NCI-H2227 treated with DMSO at 0.1 percent for 48 hours (cell line): Measurements from ENCODE around the gene ARHGEF40.

Source experiments
- DNase-seq: peaks from one replicate; lab custom pipeline; 2025; lab: John Stamatoyannopoulos, UW

ARHGEF40 gene

DNA sequence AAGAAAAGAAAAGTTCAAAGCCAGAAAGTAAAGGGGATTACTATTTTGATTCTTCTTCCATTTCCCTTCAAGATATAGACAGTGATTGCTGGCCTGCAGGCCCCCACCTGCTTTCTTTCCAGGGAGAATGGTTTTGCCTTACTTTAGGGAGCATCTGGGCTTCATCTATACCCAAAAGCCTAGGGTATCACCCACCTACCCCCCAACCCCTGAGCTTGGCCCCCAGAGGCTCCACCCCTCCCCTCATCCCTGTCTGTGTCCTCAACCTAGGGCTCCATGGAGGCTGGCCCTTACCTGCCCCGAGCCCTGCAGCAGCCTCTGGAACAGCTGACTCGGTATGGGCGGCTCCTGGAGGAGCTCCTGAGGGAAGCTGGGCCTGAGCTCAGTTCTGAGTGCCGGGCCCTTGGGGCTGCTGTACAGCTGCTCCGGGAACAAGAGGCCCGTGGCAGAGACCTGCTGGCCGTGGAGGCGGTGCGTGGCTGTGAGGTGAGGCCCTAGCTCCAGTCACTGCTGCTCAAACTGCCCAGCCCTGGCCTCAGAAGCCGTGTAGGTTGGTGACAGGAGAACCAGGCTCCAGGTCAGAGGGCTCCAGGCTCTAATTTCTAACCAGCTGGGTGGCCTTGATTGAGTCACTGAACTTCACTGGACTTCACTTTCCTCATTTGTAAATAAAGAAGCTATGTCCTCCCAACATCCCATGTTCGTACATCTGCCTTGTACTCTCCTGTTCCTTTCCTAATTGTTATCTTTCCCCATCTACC, 13.6 kb downstream of the ARHGEF40 start:
- no peak for DNase-seq

DNA sequence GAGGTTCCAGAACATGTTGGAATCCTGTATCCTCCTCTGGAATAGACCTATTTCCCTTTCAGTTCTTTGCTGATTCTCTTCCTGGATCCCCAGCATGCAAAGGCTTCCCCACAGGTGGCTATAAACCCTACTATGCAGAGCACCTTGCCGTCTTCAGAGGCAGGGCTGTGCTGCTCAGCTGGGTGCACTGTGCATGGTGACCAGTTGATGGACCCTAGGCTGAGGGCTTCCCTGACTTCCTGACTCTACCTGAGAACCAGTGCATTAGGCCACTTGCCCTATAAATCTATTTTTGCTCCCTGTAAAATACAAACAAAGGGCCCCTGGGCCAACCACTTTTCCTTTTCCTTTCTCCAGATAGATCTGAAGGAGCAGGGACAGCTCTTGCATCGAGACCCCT, 14.3 kb downstream of the ARHGEF40 start:
- DNase-seq: no peak

DNA sequence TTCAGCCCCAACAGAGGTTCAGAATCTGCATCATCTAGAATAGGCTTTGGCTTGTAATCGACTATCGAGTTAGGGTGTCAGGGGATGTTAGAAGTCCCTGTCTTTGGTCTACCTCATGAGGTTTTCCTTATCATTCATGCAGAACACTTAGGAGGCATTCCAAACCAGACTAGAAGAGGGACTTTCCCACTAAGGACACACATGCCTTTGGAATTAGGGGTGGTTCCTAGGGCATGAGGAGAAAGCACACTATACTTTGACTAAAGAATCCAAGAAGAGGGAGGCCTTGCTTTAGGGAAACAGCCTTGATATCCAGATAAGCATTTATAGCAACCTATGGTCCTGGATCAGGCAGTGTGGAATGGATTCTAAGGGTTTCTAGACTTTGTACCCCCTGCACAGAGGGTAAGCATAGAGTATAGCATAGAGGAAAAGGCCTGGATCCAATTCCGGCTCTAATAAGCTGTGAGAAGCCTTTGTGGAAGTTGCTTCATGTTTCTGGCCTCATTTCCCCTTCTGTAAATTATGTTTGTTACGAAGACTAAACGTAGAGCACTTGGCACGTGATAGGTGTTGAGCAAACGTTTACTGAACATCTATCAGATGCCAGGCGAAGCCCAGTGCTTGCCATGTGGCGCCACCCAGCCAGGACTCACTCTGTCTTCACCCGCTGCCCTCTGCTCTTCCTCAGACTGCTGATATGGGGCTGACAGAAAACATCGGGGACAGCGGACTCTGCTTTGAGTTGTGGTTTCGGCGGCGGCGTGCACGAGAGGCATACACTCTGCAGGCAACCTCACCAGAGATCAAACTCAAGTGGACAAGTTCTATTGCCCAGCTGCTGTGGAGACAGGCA, 15.1 kb downstream of the ARHGEF40 start:
- no peak for DNase-seq

DNA sequence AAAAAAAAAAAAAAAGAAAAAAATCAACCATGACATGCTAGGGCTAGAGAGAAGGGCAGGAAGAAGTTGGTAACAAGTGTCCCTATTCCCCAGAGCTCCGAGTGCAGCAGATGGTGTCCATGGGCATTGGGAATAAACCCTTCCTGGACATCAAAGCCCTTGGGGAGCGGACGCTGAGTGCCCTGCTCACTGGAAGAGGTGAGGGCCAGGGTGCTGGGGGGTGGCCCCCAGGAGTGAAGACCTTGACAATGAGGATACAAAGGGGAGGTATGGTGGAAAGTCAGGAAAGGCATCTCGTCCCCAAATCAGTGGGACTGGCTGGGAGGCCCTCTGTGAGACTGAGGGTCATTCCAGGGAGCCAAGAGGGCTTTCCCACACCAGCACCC, 16.8 kb downstream of the ARHGEF40 start:
- DNase-seq: no peak

DNA sequence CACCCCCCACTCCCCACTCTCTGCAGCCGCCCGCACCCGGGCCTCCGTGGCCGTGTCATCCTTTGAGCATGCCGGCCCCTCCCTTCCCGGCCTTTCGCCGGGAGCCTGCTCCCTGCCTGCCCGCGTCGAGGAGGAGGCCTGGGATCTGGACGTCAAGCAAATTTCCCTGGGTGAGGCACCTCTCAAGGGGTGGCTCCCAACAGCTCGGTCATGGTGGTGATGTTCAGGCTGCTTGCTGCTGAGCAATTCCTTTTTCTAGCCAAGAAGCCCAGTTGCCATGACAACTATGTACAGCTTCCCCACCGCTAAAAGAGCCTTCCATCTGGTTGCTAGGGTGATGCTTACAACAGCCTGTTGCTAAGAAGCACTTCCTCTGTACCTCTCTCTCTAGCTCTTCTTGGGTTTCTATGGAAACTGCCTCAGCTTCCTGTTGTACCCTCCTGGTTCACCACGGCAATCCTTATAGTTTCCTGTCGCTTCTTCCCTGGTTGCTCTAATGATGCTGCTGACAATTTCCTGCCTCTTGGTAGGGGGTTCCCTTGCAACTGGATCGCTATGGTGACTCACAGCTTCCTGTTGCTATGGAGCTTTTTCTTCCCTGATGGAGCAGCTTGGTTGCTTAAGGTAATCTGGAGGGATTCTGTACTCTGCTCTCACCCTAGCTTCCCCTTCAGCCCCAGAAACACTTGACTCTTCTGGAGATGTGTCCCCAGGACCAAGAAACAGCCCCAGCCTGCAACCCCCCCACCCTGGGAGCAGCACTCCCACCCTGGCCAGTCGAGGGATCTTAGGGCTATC, 17.4 kb downstream of the ARHGEF40 start:
- DNase-seq: peak; percentile 95

DNA sequence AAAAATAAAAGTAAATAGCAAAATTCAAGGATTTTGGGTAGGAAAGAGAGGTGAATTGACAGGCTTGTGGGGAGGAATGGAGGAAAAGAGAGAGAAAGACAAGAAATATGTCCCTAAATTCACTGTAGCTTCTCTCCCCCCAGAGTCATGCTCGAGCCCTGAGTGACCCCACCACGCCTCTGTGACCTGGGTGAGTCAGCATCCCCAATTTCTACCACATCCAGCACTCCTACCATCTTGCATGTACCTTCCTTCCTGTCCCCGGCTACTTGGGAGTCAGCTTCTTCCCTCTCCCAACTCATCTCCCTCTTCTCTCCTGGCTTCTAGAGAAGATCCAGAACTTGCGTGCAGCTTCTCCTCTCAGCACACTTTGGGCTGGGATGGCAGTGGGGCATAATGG, 18.6 kb downstream of the ARHGEF40 start:
- no peak for DNase-seq

DNA sequence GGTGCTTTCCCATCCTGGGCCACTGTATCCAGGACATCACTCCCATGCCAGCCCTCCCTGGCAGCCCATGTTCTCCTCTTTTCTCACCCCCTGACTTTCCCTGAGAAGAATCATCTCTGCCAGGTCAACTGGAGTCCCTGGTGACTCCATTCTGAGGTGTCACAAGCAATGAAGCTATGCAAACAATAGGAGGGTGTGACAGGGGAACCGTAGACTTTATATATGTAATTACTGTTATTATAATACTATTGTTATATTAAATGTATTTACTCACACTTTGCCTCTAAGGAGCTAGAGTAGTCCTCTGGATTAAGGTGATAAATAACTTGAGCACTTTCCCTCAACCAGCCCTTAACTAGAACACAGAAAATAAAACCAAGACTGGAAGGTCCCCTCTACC, 19.2 kb downstream of the ARHGEF40 start:
- no peak for DNase-seq

DNA sequence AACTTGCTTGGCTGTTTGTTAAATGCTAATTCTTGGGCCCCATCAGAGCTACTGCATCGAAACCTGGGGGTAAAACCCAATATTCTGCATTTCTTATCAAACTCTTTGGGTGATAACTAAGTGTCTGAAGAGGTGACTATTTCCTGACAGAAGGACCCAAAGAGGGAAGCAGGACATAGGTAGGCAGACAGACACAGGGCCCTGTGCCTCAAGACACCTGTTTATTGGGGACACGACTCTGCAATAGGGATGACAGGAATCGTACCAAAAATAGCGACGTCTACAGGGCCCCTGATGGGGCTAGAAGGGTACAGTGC, 19.7 kb downstream of the ARHGEF40 start:
- DNase-seq: no peak

DNA sequence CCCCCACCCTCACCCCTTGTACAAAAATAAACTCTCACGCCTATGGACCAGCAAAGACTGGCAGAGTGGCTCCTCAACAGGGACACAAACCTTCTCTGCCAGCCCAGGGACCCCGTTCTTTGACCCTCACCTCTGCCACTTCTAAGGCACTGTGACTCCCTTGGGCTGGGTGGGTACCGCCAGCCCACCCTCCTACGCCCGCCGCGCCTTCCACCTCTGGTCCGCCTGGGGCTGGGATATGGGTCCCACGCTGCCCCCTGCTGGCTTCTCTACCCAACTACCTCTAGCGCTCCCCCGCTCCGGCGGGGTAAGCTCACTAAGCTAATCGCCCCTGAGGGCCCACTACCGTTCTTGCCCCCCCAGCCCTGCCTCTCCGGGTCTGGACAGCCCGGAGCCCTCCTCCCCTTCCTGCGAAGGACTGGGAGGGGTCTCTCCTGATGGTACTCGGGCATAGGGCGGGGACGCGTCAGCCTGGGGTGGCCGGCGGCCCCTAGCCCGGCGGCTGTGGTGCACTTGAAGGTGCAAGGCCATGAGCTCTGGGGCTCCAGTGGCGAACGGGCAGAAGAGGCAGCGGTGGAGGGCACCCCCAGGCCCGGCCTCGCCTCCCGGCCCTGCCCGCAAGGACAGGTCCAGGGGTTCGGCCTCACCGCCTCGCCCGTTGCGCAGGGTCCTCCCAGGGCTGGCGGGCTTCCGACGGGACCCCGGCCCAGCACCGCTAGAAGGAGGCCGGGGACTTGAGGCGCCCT, 20.3 kb downstream of the ARHGEF40 start:
- no peak for DNase-seq

DNA sequence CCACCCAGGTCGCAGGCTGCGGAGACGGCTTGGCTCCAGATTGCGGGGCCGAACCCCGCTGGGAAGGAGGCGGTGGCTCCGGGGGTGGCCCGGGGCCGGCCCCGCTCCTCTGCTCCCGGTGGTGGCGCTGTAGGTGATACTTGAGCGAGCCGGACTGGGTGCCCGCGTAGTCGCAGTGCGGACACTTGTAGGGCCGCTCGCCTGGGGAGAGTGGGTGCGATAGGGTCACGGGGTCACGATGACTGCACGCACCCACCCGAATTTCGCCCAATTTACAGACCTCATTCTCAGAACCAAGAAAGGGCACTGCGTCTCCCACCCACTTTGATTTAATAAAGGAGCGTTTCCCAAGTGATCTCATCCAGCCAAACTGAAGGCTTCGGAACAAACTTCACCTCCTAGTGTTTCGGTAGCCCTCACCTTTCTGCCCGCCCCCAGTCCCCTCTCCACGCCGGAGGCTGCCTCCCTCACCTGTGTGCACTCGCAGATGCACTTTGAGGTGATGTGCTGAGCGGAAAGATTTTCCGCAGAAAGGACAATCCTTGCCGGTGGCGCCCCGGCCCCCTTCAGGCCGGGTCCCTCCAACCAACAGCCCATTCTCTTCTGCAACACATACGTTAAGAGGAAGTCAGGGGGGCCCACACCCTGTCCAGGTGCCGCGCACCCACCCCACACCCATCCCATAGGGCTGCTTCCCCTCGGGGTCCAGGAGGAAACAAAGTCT, 21.0 kb downstream of the ARHGEF40 start:
- no peak for DNase-seq

DNA sequence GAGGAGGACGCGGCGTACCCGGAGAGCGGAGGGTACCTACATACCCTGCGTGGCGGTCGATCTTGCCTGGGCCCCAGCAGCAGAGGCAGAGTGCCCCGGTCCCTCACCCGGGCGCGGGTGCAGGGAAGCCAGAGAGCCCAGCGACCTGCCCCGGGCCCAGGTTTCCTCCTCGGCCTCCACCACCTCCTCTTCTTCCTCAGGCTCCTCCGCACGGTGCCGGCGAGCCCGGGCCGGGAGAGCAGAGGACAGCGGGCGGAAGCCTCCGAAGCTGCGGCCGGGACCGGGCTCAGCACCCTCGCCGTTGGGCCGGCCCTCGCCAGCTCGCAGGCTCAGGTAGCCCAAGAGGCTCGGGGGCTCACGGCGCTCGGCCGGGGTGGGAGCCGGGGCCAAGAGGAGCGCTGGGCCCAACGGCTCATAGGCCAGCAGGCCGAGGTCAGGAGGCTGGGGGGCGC, 21.7 kb downstream of the ARHGEF40 start:
- no peak for DNase-seq

DNA sequence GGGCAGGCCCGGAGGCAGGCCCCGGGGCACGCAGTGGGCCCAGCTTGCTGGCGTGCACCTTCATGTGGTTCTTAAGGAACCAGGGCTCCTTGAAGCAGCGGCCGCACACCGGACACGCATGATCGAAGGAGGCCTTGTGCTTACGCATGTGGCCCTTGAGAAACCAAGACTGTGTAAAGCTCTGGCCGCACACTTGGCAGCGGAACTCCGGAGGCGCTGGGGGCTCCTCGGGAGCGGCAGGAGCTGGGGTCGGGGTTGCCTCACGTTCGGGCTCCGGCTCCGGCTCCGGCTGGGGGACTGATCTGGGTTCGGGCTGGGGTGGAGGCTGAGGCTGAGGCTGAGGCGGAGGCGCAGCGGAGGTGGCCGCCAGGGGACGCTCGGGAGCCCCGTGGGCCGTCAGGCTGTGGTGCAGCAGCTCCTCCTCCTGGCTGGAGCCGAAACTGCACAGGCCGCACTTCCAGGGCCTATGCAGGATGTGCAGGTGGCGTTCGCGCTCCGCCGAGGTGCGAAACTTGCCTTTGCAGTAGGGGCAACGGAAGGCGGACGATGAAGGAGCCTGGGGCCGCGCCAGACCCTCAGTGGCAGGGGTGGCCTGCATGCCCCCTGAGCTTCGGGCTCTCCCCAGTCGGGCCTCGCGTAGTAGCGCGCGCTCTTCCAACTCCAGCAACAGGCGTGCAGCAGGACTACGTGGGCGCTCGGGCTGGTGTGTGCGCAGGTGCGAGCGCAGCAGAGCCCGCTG, 22.3 kb downstream of the ARHGEF40 start:
- DNase-seq: no peak

DNA sequence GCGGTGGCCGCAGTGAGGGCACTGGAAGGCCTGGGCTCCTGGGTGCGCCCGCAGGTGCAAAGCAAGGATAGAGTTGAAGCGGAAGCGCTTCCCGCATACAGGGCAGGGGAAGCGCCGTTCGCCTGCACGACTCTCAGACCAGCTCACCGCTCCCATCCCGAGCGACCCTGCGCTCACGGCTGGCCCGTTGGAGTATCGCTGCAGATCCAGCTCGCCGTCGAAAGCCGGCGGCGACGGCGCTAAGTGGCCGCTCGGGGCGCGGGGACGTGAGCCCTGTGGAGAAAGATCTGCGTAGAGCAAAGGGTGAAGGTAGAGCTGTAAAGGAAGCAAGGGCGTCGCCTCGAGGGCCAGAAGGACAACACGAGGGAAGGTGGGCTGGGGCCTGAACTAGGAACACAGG, 22.9 kb downstream of the ARHGEF40 start:
- DNase-seq: no peak

DNA sequence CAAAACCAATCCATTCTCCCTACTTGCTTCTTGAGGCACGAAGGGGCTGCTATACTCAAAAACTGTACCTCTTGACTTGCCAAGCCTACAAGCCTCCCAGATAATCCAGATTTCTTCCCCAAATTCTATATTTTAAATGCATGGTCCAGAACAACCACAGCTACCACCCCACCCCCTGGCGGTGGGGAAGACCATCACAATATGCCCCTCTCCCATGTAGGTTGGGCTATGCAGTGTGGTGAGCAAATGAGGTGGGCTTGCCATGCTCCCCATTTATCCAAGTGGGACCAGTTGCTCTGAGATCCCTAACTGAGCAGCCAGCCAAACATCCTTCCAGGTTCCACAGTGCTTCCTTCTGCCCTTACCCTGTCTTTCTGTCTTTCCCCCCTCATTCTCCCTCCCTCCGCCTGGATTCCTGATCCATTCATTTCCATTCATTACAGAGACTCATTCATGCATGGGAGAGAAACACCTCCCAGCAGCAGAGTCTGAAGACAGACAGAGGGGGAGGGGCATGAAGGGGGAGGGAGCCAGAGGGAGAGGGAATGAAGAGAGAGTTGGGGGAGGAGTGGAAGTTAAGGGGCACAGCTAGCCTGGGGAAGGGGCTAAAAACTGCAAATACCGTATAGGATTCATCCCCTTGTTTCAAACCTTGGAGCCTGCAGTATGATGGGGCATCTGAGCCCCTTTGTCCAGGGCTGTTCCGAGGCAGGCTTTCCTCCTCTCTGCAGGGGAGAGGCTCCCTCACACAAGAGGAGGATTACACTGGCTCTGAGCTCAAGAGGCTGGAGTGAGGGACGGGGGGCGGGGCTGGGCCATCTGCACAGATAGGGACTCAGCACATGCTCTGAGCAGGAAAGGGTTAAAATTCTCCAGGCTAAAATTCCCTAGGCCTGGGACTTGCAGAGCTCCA, 23.9 kb downstream of the ARHGEF40 start:
- peak; percentile 92 for DNase-seq

DNA sequence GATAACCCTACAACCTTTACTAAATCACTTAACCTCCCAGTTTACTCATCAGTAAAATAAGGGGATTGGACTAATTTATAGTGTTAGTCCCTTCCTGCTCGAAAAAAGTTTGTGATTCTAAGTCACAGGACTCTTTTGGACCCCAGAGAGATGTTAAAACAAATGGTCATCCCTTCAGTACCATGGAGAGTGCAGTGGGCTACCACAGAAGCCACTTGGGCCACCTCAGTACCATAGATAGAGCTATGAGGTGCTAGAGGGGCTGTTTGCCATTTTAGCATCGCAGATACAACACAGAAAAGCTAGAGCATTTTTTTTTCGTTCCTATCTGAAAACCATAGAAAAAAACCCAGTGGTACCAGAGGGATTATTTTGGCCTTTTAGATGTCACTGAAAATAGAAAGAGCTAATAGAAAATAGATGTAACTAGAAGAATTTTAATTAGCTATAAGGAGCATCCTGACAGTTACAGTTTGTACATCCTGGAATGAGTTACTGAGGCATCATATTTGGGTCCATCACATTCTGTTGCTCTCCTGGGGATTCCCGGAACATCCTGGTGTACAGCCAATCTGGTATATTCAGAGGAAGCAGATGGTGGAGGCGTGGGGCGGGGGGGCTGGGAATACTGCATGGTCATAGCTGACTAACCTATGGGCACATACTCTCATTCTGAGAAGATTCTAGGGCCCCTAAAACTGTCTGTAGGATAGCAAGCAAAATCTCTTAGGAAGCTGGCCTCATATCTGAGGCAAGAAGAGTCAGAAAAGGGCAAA, 25.5 kb downstream of the ARHGEF40 start:
- DNase-seq: no peak

DNA sequence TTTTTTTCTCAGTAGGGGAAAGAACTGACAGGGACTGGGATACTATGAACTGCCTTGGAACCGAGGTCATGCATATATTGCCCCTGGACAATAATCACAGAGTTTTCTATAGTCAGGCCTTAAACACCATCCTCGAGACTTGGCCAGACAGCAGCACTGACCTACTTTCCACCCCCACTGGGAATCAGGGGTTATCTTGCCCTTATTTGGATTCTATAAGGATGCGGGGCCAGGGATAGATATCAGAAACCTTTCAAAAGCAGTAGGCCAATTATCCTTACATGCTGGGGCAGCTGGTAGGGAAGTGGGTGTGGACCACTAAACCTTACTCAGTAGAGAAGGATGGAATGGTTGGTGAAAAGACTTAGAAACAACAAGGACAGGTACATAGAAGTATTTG, 26.3 kb downstream of the ARHGEF40 start:
- no peak for DNase-seq

DNA sequence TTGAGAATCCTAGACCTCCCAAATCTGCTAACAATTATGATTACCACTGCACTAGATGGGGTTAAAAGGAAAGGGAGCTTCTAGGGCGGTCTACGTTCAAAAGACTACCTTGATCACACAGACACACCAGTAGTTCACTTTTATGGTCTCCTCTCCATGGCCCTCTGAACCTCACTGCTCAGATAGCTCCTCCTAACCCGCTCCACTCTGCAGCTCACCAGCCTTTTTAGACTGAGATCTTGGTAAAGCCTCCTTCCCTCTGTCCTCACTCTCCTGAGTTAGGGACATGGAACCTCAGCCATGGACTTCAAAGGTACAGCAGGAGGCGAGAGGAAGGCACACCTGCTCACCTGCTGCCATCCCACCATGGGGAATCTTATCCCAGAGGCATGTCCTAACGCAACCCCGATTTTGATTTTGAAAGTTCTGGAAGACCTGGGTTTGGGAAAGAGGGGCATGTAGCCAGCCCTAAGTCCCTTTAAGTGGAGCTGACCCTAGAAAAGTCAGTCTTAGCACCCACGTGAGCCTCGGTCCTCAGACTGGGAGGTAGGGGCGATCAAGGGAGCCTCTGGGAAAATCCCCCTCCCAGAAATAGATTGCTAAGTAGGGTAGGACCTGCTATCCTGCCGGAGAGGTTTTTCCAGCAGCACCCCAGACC, 27.0 kb downstream of the ARHGEF40 start:
- peak; percentile 23 for DNase-seq

DNA sequence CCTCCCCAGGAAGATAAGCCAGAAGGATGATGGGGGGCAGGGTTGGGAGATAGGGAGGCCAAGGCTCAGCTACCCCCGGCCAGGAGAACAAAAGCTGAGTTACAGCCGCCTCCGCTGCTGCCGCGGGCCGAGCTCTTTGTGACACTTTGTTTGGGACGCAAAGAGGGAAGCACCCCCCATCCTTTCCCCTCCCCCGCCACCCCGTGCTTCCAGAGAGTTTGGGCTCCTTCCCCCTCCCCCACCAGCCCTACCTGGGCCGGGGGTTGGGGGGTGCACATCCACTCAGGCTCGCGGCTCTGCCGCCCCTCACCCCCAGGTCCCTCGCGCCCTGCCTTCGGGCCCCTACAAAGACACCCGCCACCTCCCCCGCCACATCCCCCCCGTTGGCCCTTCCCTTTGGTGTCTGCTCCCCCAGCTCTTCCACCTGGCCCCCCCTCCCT, 27.6 kb downstream of the ARHGEF40 start:
- no peak for DNase-seq
